ENCODE data around the gene NTN4.

Gene NTN4

DNA sequence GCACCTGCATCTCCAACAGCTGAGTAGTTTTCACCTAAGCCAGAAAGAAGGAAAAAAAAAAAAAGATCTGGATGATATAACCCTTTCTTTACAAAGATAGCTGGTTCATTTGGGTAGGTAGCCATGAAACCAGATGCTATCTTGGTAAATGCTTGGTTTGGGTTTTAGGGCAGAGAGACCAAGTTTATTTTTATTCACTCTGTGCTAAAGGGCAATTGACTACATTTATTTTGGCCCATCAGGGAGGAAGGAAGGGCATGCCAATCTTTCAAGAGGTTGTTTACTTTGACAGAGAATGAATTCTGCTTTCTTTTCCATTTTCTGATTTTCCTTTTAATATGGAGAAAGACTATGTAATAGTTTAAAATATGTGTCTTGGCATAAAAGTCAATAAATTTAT is 91.0 kb downstream of the NTN4 start:
- Histone ChIP-seq H3F3A (ENCODE audit: control insufficient read depth, insufficient read depth) (no peaks in the 10 kb centered on the region), H4K20me1 (ENCODE audit: control insufficient read depth, insufficient read depth, low read depth, low read length) (no peaks in the 10 kb centered on the region), H3K9me3 (ENCODE audit: control insufficient read depth, insufficient read depth, low read length) (no peaks in the 10 kb centered on the region), H3K4me2 (ENCODE audit: low read length) (no peak overlapping the region), H3K36me3 (ENCODE audit: control insufficient read depth, low read length) (no peaks in the 10 kb centered on the region), H3K9me2 (replicated peaks; ENCODE audit: control insufficient read depth, low read length) (no peaks in the 10 kb centered on the region), H3K4me1 (ENCODE audit: control insufficient read depth, low read length) (no peaks in the 10 kb centered on the region), H3K27me3 (ENCODE audit: control insufficient read depth, low read length) (peaks cover 7% of the 10 kb centered on the region), H3K79me2 (ENCODE audit: control insufficient read depth, low read length) (no peaks in the 10 kb centered on the region), H3K4me3 (ENCODE audit: low read length) (no peak overlapping the region), H3K27ac (ENCODE audit: low read depth, low read length) (no peak overlapping the region)
- TF ChIP-seq EZH2phosphoT487 (IDR thresholded peaks at IDR 0.05; ENCODE audit: borderline replicate concordance, low read length) (no peak), CTCF (IDR thresholded peaks at IDR 0.05; ENCODE audit: low read depth, low read length, poor library complexity, severe bottlenecking) (no peak)

DNA sequence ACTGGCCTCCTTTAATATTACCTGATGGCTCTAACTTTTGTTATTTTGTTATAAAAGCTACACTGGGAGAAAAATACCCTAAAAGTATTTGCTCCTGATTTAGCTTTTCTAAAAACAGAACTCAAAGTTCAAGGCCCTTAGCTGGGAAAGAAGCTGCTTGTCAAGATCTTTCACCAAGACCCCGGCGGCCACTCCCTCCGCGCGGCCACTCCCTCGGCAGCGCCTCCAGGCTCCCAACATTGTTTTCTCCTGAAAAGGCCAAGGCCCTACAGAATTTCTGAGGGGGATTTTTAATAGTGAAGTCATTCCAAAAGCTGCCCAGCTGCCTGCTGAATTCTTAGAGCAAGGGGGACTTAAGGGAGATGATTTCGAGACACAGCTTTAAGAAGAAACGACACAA is 96.4 kb downstream of the NTN4 start:
- no peak for TF ChIP-seq EZH2phosphoT487 (IDR thresholded peaks at IDR 0.05; ENCODE audit: borderline replicate concordance, low read length)
- no peaks in the 10 kb centered on the region for H3K9me3 ChIP-seq (ENCODE audit: control insufficient read depth, insufficient read depth, low read length)
- H3K4me2 ChIP-seq (ENCODE audit: low read length) = no peak overlapping the region
- H3K27me3 ChIP-seq (ENCODE audit: control insufficient read depth, low read length) = peaks cover 2% of the 10 kb centered on the region
- no peak overlapping the region for H3K27ac ChIP-seq (ENCODE audit: low read depth, low read length)
- no peak overlapping the region for H3K4me3 ChIP-seq (ENCODE audit: low read length)
- H3K79me2 ChIP-seq (ENCODE audit: control insufficient read depth, low read length) = no peaks in the 10 kb centered on the region
- no peaks in the 10 kb centered on the region for H3K36me3 ChIP-seq (ENCODE audit: control insufficient read depth, low read length)
- no peaks in the 10 kb centered on the region for H3K9me2 ChIP-seq (replicated peaks; ENCODE audit: control insufficient read depth, low read length)
- H3K4me1 ChIP-seq (ENCODE audit: control insufficient read depth, low read length) = no peaks in the 10 kb centered on the region
- no peaks in the 10 kb centered on the region for H3F3A ChIP-seq (ENCODE audit: control insufficient read depth, insufficient read depth)
- H4K20me1 ChIP-seq (ENCODE audit: control insufficient read depth, insufficient read depth, low read depth, low read length) = no peaks in the 10 kb centered on the region

GRCh38 chr12:95693689-95694088 is 96.9 kb downstream of the NTN4 start:
- Histone ChIP-seq H3K4me1 (ENCODE audit: control insufficient read depth, low read length) (no peaks in the 10 kb centered on the region), H3K79me2 (ENCODE audit: control insufficient read depth, low read length) (no peaks in the 10 kb centered on the region), H3K36me3 (ENCODE audit: control insufficient read depth, low read length) (no peaks in the 10 kb centered on the region), H3K27me3 (ENCODE audit: control insufficient read depth, low read length) (no peaks in the 10 kb centered on the region; the same call in none of the 2 replicates), H3K27ac (ENCODE audit: low read depth, low read length) (no peak overlapping the region), H3K9me2 (replicated peaks; ENCODE audit: control insufficient read depth, low read length) (no peaks in the 10 kb centered on the region), H3F3A (ENCODE audit: control insufficient read depth, insufficient read depth) (no peaks in the 10 kb centered on the region), H3K4me2 (ENCODE audit: low read length) (no peak overlapping the region), H3K4me3 (ENCODE audit: low read length) (no peak overlapping the region), H3K9me3 (ENCODE audit: control insufficient read depth, insufficient read depth, low read length) (no peaks in the 10 kb centered on the region), H4K20me1 (ENCODE audit: control insufficient read depth, insufficient read depth, low read depth, low read length) (no peaks in the 10 kb centered on the region)
- TF ChIP-seq CTCF (IDR thresholded peaks at IDR 0.05; ENCODE audit: low read depth, low read length, poor library complexity, severe bottlenecking) (no peak), EZH2phosphoT487 (IDR thresholded peaks at IDR 0.05; ENCODE audit: borderline replicate concordance, low read length) (no peak)

DNA sequence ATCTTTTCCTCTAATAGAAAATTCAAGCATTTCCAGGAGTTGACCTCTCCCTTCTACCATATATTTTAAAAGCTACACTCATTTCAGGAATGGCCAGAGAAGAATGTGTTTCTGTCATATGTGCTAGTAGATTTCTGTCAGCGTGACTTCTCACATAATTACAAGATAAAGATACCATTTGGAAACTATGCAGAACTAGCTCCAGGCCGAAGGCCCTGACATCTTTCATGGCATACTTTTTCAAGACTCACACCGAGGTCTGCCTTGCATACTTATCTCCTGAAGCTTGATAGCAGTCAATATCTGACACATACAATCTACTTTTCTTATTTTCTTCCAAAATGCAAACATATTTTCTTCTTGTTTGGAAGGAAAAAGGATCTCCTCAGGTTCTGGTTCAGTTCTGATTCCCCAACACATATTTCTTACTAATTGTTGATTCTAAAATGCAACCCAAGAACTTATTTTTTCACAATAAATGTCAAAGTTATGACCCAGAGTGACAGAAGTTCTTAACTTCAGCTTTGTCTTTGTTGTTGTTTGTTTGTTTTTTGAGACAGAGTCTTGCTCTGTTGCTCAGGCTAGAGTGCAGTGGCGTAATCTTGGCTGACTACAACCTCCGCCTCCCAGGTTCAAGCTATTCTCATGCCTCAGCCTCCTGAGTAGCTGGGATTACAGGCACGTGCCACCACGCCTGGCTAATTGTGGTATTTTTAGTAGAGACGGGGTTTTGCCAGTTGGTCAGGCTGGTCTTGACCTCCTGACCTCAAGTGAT is 99.5 kb downstream of the NTN4 start:
- H3K27ac ChIP-seq (ENCODE audit: low read depth, low read length) = no peak overlapping the region
- no peak overlapping the region for H3K4me3 ChIP-seq (ENCODE audit: low read length)
- H3K36me3 ChIP-seq (ENCODE audit: control insufficient read depth, low read length) = no peaks in the 10 kb centered on the region
- H3K9me3 ChIP-seq (ENCODE audit: control insufficient read depth, insufficient read depth, low read length) = no peaks in the 10 kb centered on the region
- no peaks in the 10 kb centered on the region for H3K79me2 ChIP-seq (ENCODE audit: control insufficient read depth, low read length)
- no peaks in the 10 kb centered on the region; the same call in 1 of the 2 replicates for H3K27me3 ChIP-seq (ENCODE audit: control insufficient read depth, low read length)
- H3F3A ChIP-seq (ENCODE audit: control insufficient read depth, insufficient read depth) = no peaks in the 10 kb centered on the region
- no peaks in the 10 kb centered on the region for H4K20me1 ChIP-seq (ENCODE audit: control insufficient read depth, insufficient read depth, low read depth, low read length)
- TF ChIP-seq CTCF (IDR thresholded peaks at IDR 0.05; ENCODE audit: low read depth, low read length, poor library complexity, severe bottlenecking) (no peak), EZH2phosphoT487 (IDR thresholded peaks at IDR 0.05; ENCODE audit: borderline replicate concordance, low read length) (no peak)
- no peak overlapping the region for H3K4me2 ChIP-seq (ENCODE audit: low read length)
- H3K9me2 ChIP-seq (replicated peaks; ENCODE audit: control insufficient read depth, low read length) = no peaks in the 10 kb centered on the region
- no peaks in the 10 kb centered on the region for H3K4me1 ChIP-seq (ENCODE audit: control insufficient read depth, low read length)

Measured in DOHH2 (cell line).